HG03066 (cell line): Measurements from ENCODE around the gene GPRC5D.

ENCODE experiments used
- ATAC-seq: cut with Tn5 transposase; IDR thresholded peaks from one replicate; pipeline ENCODE4 v1.9.1; 2021; ENCODE audit warnings: low read depth; ENCODE audit not compliant: unreplicated experiment

The GPRC5D gene

GRCh38 chr12:12982331-12982730 is 30.4 kb upstream of the GPRC5D start:
- ATAC-seq = no peak

GRCh38 chr12:12979731-12980259 is 27.8 kb upstream of the GPRC5D start:
- no peak for ATAC-seq

GRCh38 chr12:12979126-12979525 is 27.2 kb upstream of the GPRC5D start:
- ATAC-seq = no peak

- no peak for ATAC-seq
Measured at GRCh38 chr12:12977231-12977630, 25.3 kb upstream of the GPRC5D start.

- ATAC-seq = no peak
Measured at GRCh38 chr12:12976366-12976765, 24.4 kb upstream of the GPRC5D start.

GRCh38 chr12:12975322-12976077 is 23.5 kb upstream of the GPRC5D start:
- ATAC-seq = no peak

- ATAC-seq = no peak
Measured at GRCh38 chr12:12974211-12974610, 22.2 kb upstream of the GPRC5D start.

- no peak for ATAC-seq
Measured at GRCh38 chr12:12973019-12973418, 21.0 kb upstream of the GPRC5D start.

GRCh38 chr12:12965836-12966235 is 13.9 kb upstream of the GPRC5D start:
- no peak for ATAC-seq

GRCh38 chr12:12964255-12964654 is 12.3 kb upstream of the GPRC5D start:
- ATAC-seq = no peak

GRCh38 chr12:12960639-12961209 is 8.8 kb upstream of the GPRC5D start:
- ATAC-seq = no peak

- no peak for ATAC-seq
Measured at GRCh38 chr12:12958886-12959285, 6.9 kb upstream of the GPRC5D start.

- no peak for ATAC-seq
Measured at GRCh38 chr12:12954878-12955625, 3.1 kb upstream of the GPRC5D start.

GRCh38 chr12:12954356-12954755 is 2.4 kb upstream of the GPRC5D start:
- no peak for ATAC-seq

- no peak for ATAC-seq
Measured at GRCh38 chr12:12951504-12951903, 466 bp downstream of the GPRC5D start.

- no peak for ATAC-seq
Measured at GRCh38 chr12:12947902-12948301, 4.1 kb downstream of the GPRC5D start.

GRCh38 chr12:12946686-12947355 is 5.1 kb downstream of the GPRC5D start:
- no peak for ATAC-seq

GRCh38 chr12:12945591-12945990 is 6.4 kb downstream of the GPRC5D start:
- no peak for ATAC-seq

- ATAC-seq = no peak
Measured at GRCh38 chr12:12943586-12944260, 8.2 kb downstream of the GPRC5D start.
